ENCODE data around the gene ABAT. TPM values are rescaled to one million over a fixed set of nuclear protein-coding genes. Genes with fewer than 3 reads are reported as not detected.

The ABAT gene
- total and polyA plus RNA-seq, 10 of the 15 experiments (the other 5 are each of a cell fraction or from before 2014, with no cell fraction given) = 1.0 to 10.6 (median 1.9) TPM

- ChIA-PET RAD21 (ENCODE audit: unreplicated experiment) (no interaction called here), SMC1A (ENCODE audit: uncharacterized antibody, unreplicated experiment) (interaction anchor here (0.6 kb wide), 1 partner anchor 1885 kb away, joined by 3 read pairs; no protein-coding TSS in a partner anchor), POLR2A (no interaction called here), CTCF (no interaction called here)
- no peak for ATAC-seq
- Histone ChIP-seq H3K9me3 (replicated peaks; ENCODE audit: control insufficient read depth, insufficient read depth, low read length) (no peaks in the 10 kb centered on the region; the same call in 2 of the 3 replicates), H3K27me3 (replicated peaks in 1 of 2; ENCODE audit: control insufficient read depth in 2 of 2, insufficient read depth in 2 of 2, low read length in 1 of 2) (no peaks in the 10 kb centered on the region), H4K20me1 (ENCODE audit: control insufficient read depth, insufficient read depth) (no peaks in the 10 kb centered on the region), H3K9ac (ENCODE audit: control insufficient read depth, insufficient read depth, low read length) (no peak overlapping the region), H3K4me3 (no peak overlapping the region), H3K4me2 (ENCODE audit: control insufficient read depth, insufficient read depth) (no peak overlapping the region), H3K27ac (ENCODE audit: control insufficient read depth, insufficient read depth) (no peak overlapping the region), H3K36me3 (ENCODE audit: control insufficient read depth in 2 of 2, insufficient read depth in 2 of 2, low read length in 1 of 2) (no peaks in the 10 kb centered on the region), H3K79me2 (ENCODE audit: control insufficient read depth, insufficient read depth, low read length) (no peaks in the 10 kb centered on the region), H2AFZ (ENCODE audit: control insufficient read depth, low read depth, low read length) (no peak overlapping the region), H3K4me1 (ENCODE audit: control insufficient read depth, insufficient read depth, low read length) (no peaks in the 10 kb centered on the region)
- in situ Hi-C loops (cut with MboI) = no loop called here
- intact Hi-C loops (cut with micrococcal nuclease; ENCODE audit: unreplicated experiment) = no loop called here
- FAIRE-seq = no peak
- 16% methylated on average over 3 of the region's 3 CpGs for WGBS (ENCODE audit: insufficient coverage, insufficient replicate concordance, low lambda C conversion rate, missing lambda C conversion rate)
- no TSS peak for BruUV-seq (replicated peaks)
- no peak for DNase-seq (ENCODE audit: low read depth, low spot score)
- TF ChIP-seq STAT1 (conservative IDR thresholded peaks at IDR 0.05) = no peak
- no peak for TF ChIP-seq ZNF384 (IDR thresholded peaks at IDR 0.05; ENCODE audit: borderline replicate concordance, low read depth, low read length)
Observed at GRCh38 chr16:8773537-8773936, 99.1 kb downstream of the ABAT start.

DNA sequence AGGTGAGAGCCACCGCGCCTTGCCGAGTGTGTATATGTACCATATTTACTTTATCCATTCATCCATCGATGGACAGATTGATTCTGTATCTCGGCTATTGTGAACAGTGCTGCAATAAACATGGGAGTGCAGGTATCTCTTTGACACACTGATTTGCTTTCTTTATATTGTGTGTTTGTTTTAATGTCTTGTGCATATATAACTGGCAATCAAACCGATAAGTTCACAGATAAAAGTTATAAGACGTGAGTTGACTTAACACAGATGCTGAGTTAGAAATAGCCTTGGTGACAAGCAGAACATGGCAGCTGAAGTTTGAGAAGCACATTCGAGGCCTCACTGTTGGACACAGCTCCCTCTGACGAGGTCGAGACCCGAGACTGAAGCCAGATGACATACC lies 99.8 kb downstream of the ABAT start:
- no peaks in the 10 kb centered on the region for H3K27me3 ChIP-seq (replicated peaks in 1 of 2; ENCODE audit: control insufficient read depth in 2 of 2, insufficient read depth in 2 of 2, low read length in 1 of 2)
- intact Hi-C loops (cut with micrococcal nuclease; ENCODE audit: unreplicated experiment) (no loop called here), in situ Hi-C loops (cut with MboI) (no loop called here)
- H3K4me3 ChIP-seq = no peak overlapping the region
- H2AFZ ChIP-seq (ENCODE audit: control insufficient read depth, low read depth, low read length) = no peak overlapping the region
- ChIA-PET SMC1A (ENCODE audit: uncharacterized antibody, unreplicated experiment) (interaction anchor here (1.2 kb wide), 1 partner anchor 16 kb away, joined by 3 read pairs; no protein-coding TSS in a partner anchor), RAD21 (ENCODE audit: unreplicated experiment) (no interaction called here), POLR2A (no interaction called here), CTCF (interaction anchor here (0.6 kb wide), 1 partner anchor 105 kb away, joined by 3 read pairs; no protein-coding TSS in a partner anchor)
- H3K4me2 ChIP-seq (ENCODE audit: control insufficient read depth, insufficient read depth) = no peak overlapping the region
- H3K27ac ChIP-seq (ENCODE audit: control insufficient read depth, insufficient read depth) = no peak overlapping the region
- ATAC-seq = no peak
- TF ChIP-seq POLR2AphosphoS5 (IDR thresholded peaks at IDR 0.05; ENCODE audit: low read length) = no peak
- TF ChIP-seq RAD51 (IDR thresholded peaks at IDR 0.05) = no peak
- TF ChIP-seq CBX3 (IDR thresholded peaks at IDR 0.05; ENCODE audit: borderline replicate concordance, low read depth) = no peak
- no peak for TF ChIP-seq SPI1 (IDR thresholded peaks at IDR 0.05; ENCODE audit: borderline replicate concordance, insufficient read depth, low read depth, low read length)
- no peak for TF ChIP-seq E2F4 (IDR thresholded peaks at IDR 0.05; ENCODE audit: low read depth, low read length)
- TF ChIP-seq, protein P1, sequence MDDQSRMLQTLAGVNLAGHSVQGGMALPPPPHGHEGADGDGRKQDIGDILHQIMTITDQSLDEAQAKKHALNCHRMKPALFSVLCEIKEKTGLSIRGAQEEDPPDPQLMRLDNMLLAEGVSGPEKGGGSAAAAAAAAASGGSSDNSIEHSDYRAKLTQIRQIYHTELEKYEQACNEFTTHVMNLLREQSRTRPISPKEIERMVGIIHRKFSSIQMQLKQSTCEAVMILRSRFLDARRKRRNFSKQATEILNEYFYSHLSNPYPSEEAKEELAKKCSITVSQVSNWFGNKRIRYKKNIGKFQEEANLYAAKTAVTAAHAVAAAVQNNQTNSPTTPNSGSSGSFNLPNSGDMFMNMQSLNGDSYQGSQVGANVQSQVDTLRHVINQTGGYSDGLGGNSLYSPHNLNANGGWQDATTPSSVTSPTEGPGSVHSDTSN (IDR thresholded peaks at IDR 0.05; ENCODE audit: insufficient replicate concordance, low read depth, low read length) = no peak
- no peak for TF ChIP-seq ESRRA (IDR thresholded peaks at IDR 0.05; ENCODE audit: low read length)
- TF ChIP-seq CHD2 (IDR thresholded peaks at IDR 0.05; ENCODE audit: borderline replicate concordance, low read depth, low read length) = no peak
- TF ChIP-seq YBX1 (IDR thresholded peaks at IDR 0.05) = no peak
- TF ChIP-seq MXI1 (IDR thresholded peaks at IDR 0.05; ENCODE audit: low read depth, low read length) = no peak
- TF ChIP-seq SMC3 (IDR thresholded peaks at IDR 0.05; ENCODE audit: borderline replicate concordance, low read length) = no peak
- no peak for TF ChIP-seq IKZF1 (conservative IDR thresholded peaks at IDR 0.05)
- TF ChIP-seq WRNIP1 (IDR thresholded peaks at IDR 0.05; ENCODE audit: borderline replicate concordance, low read depth, low read length) = no peak
- no peak for TF ChIP-seq ETV6 (conservative IDR thresholded peaks at IDR 0.05 in 1 of 2, IDR thresholded peaks at IDR 0.05 in 1 of 2; ENCODE audit: borderline replicate concordance in 1 of 2, low read depth in 1 of 2)
- FAIRE-seq = no peak
- no peaks in the 10 kb centered on the region for H3K79me2 ChIP-seq (ENCODE audit: control insufficient read depth, insufficient read depth, low read length)
- H3K4me1 ChIP-seq (ENCODE audit: control insufficient read depth, insufficient read depth, low read length) = no peaks in the 10 kb centered on the region
- no TSS peak for BruUV-seq (replicated peaks)
- H3K9me3 ChIP-seq (replicated peaks; ENCODE audit: control insufficient read depth, insufficient read depth, low read length) = no peaks in the 10 kb centered on the region; the same call in 2 of the 3 replicates
- no peak overlapping the region for H3K9ac ChIP-seq (ENCODE audit: control insufficient read depth, insufficient read depth, low read length)
- DNase-seq (ENCODE audit: low read depth, low spot score) = no peak
- WGBS (ENCODE audit: insufficient coverage, insufficient replicate concordance, low lambda C conversion rate, missing lambda C conversion rate) = 76% methylated on average over 11 of the region's 11 CpGs
- no peaks in the 10 kb centered on the region for H3K36me3 ChIP-seq (ENCODE audit: control insufficient read depth in 2 of 2, insufficient read depth in 2 of 2, low read length in 1 of 2)
- H4K20me1 ChIP-seq (ENCODE audit: control insufficient read depth, insufficient read depth) = no peaks in the 10 kb centered on the region

All from GM12878 (cell line).